OCI-LY1 (cell line): ENCODE measurements around the gene CD83.

Source experiments
- H2AFZ ChIP-seq: fragments of 200-600 bp; sonication (generic), shearing (Covaris generic); 2 replicates; pipeline ENCODE4 v1.6.0; 2014; ENCODE audit warnings: antibody characterized with exemption, mild to moderate bottlenecking, low read length
- H3F3A ChIP-seq: fragments of 200-600 bp; sonication (generic), shearing (Covaris generic); 2 replicates; pipeline ENCODE4 v1.6.0; 2014; ENCODE audit warnings: mild to moderate bottlenecking, antibody characterized with exemption, low read length, moderate library complexity; ENCODE audit not compliant: insufficient read depth
- H3K27ac ChIP-seq: fragments of 200-600 bp; sonication (generic); 2 replicates; pipeline ENCODE4 v1.5.1; 2014; ENCODE audit warnings: low read length, mixed run types, mild to moderate bottlenecking, low read depth; ENCODE audit not compliant: poor library complexity, severe bottlenecking
- H3K27me3 ChIP-seq: fragments of 200-600 bp; sonication (generic); 2 replicates; pipeline ENCODE4 v1.6.0; 2014; ENCODE audit warnings: antibody characterized with exemption, mild to moderate bottlenecking, low read length, moderate library complexity; ENCODE audit not compliant: insufficient read depth
- H3K36me3 ChIP-seq: fragments of 200-600 bp; sonication (generic); 2 replicates; pipeline ENCODE4 v1.6.1; 2014; ENCODE audit warnings: mild to moderate bottlenecking, antibody characterized with exemption, low read length, moderate library complexity, mixed read lengths; ENCODE audit not compliant: insufficient read depth
- H3K4me1 ChIP-seq: fragments of 200-600 bp; sonication (generic); 2 replicates; pipeline ENCODE4 v1.5.1; 2014; ENCODE audit warnings: mild to moderate bottlenecking, low read length, moderate library complexity; ENCODE audit not compliant: insufficient read depth, severe bottlenecking
- H3K4me2 ChIP-seq: fragments of 200-600 bp; sonication (generic), shearing (Covaris generic); 2 replicates; pipeline ENCODE4 v1.6.1; 2014; ENCODE audit warnings: low read length
- H3K4me3 ChIP-seq: fragments of 200-600 bp; sonication (generic); 2 replicates; pipeline ENCODE4 v1.5.1; 2014; ENCODE audit warnings: low read length, low read depth, mild to moderate bottlenecking, mixed read lengths; ENCODE audit not compliant: poor library complexity, severe bottlenecking
- H3K79me2 ChIP-seq: fragments of 200-600 bp; shearing (Covaris generic); 2 replicates; pipeline ENCODE4 v1.6.1; 2016; ENCODE audit warnings: mixed run types, low read length, mixed read lengths; ENCODE audit not compliant: insufficient read depth
- H3K9ac ChIP-seq: fragments of 200-600 bp; sonication (generic), shearing (Covaris generic); 2 replicates; pipeline ENCODE4 v1.6.1; 2014; ENCODE audit warnings: mild to moderate bottlenecking, low read length, mixed read lengths
- H3K9me2 ChIP-seq: fragments of 200-600 bp; sonication (generic), shearing (Covaris generic); 2 replicates; pipeline ENCODE4 v1.6.1; 2014; ENCODE audit warnings: low read depth, mild to moderate bottlenecking, low read length, mixed read lengths
- H3K9me3 ChIP-seq: fragments of 200-600 bp; shearing (Covaris generic); 2 replicates; pipeline ENCODE4 v1.6.1; 2014; ENCODE audit warnings: low read length, mixed read lengths
- H4K20me1 ChIP-seq: fragments of 200-600 bp; sonication (generic), shearing (Covaris generic); 2 replicates; pipeline ENCODE4 v1.6.0; 2016; ENCODE audit warnings: mild to moderate bottlenecking, low read length; ENCODE audit not compliant: insufficient read depth
- EZH2 ChIP-seq: fragments of 200-600 bp; sonication (generic), shearing (Covaris generic); IDR thresholded peaks from 2 replicates; pipeline ENCODE4 v1.8.0; 2017; ENCODE audit warnings: borderline replicate concordance, mixed run types, mild to moderate bottlenecking, antibody characterized with exemption, low read length, moderate library complexity, mixed read lengths
- TF ChIP-seq, protein P1 (sequence below): fragments of 200-600 bp; sonication (generic), shearing (Covaris generic); IDR thresholded peaks from 2 replicates; pipeline ENCODE4 v1.5.1; 2017; ENCODE audit warnings: mild to moderate bottlenecking, antibody characterized with exemption, low read length, moderate library complexity, mixed read lengths

The CD83 gene

DNA sequence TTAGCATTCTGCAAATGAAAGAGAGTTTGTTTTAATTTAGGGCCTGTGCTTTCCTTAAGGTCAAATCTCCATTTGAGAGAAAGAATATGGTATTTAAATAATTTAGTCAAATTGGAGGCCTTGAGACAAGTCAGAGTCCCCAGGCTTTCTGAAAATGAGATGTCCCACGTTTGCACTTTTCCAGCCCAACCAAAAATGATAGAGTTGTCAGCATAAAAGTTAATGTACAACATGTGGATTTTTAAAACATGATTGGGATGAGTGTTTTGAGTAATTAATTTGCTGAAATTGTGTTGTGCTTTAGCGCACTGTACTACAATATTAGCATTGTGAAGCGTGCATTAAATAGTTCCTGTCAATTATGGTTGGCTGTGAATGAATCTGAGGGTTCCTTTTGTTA, 10.0 kb downstream of the CD83 start:
- no peak for TF ChIP-seq EZH2
- TF ChIP-seq, protein P1, sequence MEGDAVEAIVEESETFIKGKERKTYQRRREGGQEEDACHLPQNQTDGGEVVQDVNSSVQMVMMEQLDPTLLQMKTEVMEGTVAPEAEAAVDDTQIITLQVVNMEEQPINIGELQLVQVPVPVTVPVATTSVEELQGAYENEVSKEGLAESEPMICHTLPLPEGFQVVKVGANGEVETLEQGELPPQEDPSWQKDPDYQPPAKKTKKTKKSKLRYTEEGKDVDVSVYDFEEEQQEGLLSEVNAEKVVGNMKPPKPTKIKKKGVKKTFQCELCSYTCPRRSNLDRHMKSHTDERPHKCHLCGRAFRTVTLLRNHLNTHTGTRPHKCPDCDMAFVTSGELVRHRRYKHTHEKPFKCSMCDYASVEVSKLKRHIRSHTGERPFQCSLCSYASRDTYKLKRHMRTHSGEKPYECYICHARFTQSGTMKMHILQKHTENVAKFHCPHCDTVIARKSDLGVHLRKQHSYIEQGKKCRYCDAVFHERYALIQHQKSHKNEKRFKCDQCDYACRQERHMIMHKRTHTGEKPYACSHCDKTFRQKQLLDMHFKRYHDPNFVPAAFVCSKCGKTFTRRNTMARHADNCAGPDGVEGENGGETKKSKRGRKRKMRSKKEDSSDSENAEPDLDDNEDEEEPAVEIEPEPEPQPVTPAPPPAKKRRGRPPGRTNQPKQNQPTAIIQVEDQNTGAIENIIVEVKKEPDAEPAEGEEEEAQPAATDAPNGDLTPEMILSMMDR, result no peak
- H2AFZ ChIP-seq, result no peak overlapping the region
- H4K20me1 ChIP-seq, result no peaks in the 10 kb centered on the region
- H3F3A ChIP-seq, result no peaks in the 10 kb centered on the region
- no peak overlapping the region for H3K27ac ChIP-seq
- no peaks in the 10 kb centered on the region for H3K9me3 ChIP-seq
- H3K36me3 ChIP-seq, result peaks cover 42% of the 10 kb centered on the region; the same call in 1 of the 2 replicates
- no peak overlapping the region for H3K4me3 ChIP-seq
- no peak overlapping the region for H3K4me2 ChIP-seq
- H3K4me1 ChIP-seq, result peaks cover 35% of the 10 kb centered on the region
- peaks cover 16% of the 10 kb centered on the region; the same call in 1 of the 2 replicates for H3K79me2 ChIP-seq
- H3K27me3 ChIP-seq, result no peaks in the 10 kb centered on the region
- no peaks in the 10 kb centered on the region for H3K9me2 ChIP-seq
- H3K9ac ChIP-seq, result no peak overlapping the region

DNA sequence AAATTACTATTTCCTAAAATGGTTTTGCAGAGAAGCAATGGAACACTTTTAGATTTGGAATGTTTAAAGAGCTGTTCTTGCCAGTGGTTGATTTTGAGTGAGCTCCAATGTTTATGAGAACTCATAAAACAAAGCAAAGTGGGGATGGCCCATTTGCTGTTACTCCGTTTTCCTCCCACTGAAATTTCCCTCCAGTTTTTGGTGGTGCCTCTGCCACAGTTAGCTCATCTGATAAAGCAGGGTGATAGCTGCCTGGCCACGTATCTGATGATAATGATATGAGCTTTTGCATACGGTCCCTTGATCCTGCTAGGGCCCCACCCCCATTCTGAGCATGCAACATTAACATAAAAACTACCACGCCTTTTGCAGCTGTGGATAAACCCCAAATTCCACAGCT, 10.4 kb downstream of the CD83 start:
- no peak overlapping the region for H2AFZ ChIP-seq
- H3K4me3 ChIP-seq, result no peak overlapping the region
- peaks cover 13% of the 10 kb centered on the region; the same call in 1 of the 2 replicates for H3K79me2 ChIP-seq
- H3K27ac ChIP-seq, result no peak overlapping the region
- no peaks in the 10 kb centered on the region for H3F3A ChIP-seq
- H3K4me1 ChIP-seq, result peaks cover 31% of the 10 kb centered on the region
- H3K36me3 ChIP-seq, result peaks cover 43% of the 10 kb centered on the region; the same call in 1 of the 2 replicates
- no peaks in the 10 kb centered on the region for H4K20me1 ChIP-seq
- no peaks in the 10 kb centered on the region for H3K27me3 ChIP-seq
- no peak overlapping the region for H3K4me2 ChIP-seq
- no peaks in the 10 kb centered on the region for H3K9me3 ChIP-seq
- no peak overlapping the region for H3K9ac ChIP-seq
- TF ChIP-seq EZH2, result no peak
- TF ChIP-seq, protein P1, result no peak
- no peaks in the 10 kb centered on the region for H3K9me2 ChIP-seq

DNA sequence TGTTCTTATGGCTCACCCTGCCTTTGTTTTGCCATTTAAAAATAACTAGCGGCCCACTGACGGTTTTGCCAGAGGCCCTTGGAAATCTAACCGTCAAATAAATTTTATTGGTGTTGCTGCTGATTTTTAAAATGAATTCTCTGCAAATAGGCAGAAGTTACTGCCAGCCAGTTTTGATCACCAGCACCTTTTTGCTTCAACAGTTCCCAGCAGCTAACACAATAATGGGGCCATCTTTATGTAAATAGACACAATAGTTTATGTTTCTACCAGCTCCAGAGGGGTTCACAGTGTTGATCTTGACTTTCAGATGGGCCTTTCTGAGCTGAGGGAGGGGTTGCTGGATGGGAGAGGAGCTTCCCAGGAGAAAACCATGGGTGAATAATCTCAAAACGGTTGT, 11.2 kb downstream of the CD83 start:
- Histone ChIP-seq H3K79me2 (peaks cover 13% of the 10 kb centered on the region; the same call in 1 of the 2 replicates), H3K4me3 (no peak overlapping the region), H3F3A (no peaks in the 10 kb centered on the region), H3K9ac (no peak overlapping the region; the same call in 1 of the 2 replicates), H3K9me2 (no peaks in the 10 kb centered on the region), H3K9me3 (no peaks in the 10 kb centered on the region), H3K4me1 (peaks cover 24% of the 10 kb centered on the region), H3K27me3 (no peaks in the 10 kb centered on the region), H4K20me1 (no peaks in the 10 kb centered on the region), H2AFZ (no peak overlapping the region), H3K36me3 (peaks cover 50% of the 10 kb centered on the region), H3K4me2 (no peak overlapping the region; the same call in 1 of the 2 replicates), H3K27ac (no peak overlapping the region)
- TF ChIP-seq, protein P1, result no peak
- TF ChIP-seq EZH2, result no peak
